DMS153 treated with DMSO at 0.1 percent for 48 hours (cell line): ENCODE results near the gene TTC28.
"Not testable (repeated sequence)": the region's sequence is repeated elsewhere in the genome, so short reads cannot be mapped to it uniquely, and the experiment has no call there.

ENCODE experiments used
- DNase-seq: peaks from one replicate; lab custom pipeline; 2025; ENCODE audit not compliant: unreplicated experiment; lab: John Stamatoyannopoulos, UW

Gene TTC28

GRCh38 chr22:28563636-28564035 is 116.0 kb downstream of the TTC28 start:
- DNase-seq = no peak

- no peak for DNase-seq
Measured at GRCh38 chr22:28562324-28562723, 117.3 kb downstream of the TTC28 start.

GRCh38 chr22:28560743-28561101 is 118.9 kb downstream of the TTC28 start:
- DNase-seq = not testable (repeated sequence)

GRCh38 chr22:28560046-28560742 is 119.4 kb downstream of the TTC28 start:
- DNase-seq = no peak

- no peak for DNase-seq
Measured at GRCh38 chr22:28557184-28557583, 122.5 kb downstream of the TTC28 start.

- not testable (repeated sequence) for DNase-seq
Measured at GRCh38 chr22:28553108-28553866, 126.4 kb downstream of the TTC28 start.

- DNase-seq = no peak
Measured at GRCh38 chr22:28548406-28548805, 131.2 kb downstream of the TTC28 start.

- no peak for DNase-seq
Measured at GRCh38 chr22:28547132-28547842, 132.4 kb downstream of the TTC28 start.

GRCh38 chr22:28544431-28544868 is 135.2 kb downstream of the TTC28 start:
- DNase-seq = no peak

GRCh38 chr22:28542980-28543621 is 136.5 kb downstream of the TTC28 start:
- DNase-seq = no peak

- DNase-seq = no peak
Measured at GRCh38 chr22:28541137-28541536, 138.5 kb downstream of the TTC28 start.

- DNase-seq = no peak
Measured at GRCh38 chr22:28538922-28539321, 140.7 kb downstream of the TTC28 start.

- DNase-seq = not testable (repeated sequence)
Measured at GRCh38 chr22:28530565-28530964, 149.1 kb downstream of the TTC28 start.

GRCh38 chr22:28529144-28529543 is 150.5 kb downstream of the TTC28 start:
- DNase-seq = not testable (repeated sequence)

GRCh38 chr22:28521451-28521850 is 158.2 kb downstream of the TTC28 start:
- DNase-seq = no peak

- DNase-seq = no peak
Measured at GRCh38 chr22:28514321-28514821, 165.3 kb downstream of the TTC28 start.

- not testable (repeated sequence) for DNase-seq
Measured at GRCh38 chr22:28512387-28512786, 167.3 kb downstream of the TTC28 start.

GRCh38 chr22:28507896-28508295 is 171.7 kb downstream of the TTC28 start:
- no peak for DNase-seq

- no peak for DNase-seq
Measured at GRCh38 chr22:28506150-28506535, 173.5 kb downstream of the TTC28 start.

GRCh38 chr22:28505416-28506149 is 174.1 kb downstream of the TTC28 start:
- no peak for DNase-seq
